Natural killer cell (primary cell): ENCODE data around the gene RSBN1L. TPM values are rescaled to one million over a fixed set of nuclear protein-coding genes. Genes with fewer than 3 reads are reported as not detected.

ENCODE experiments used
- ATAC-seq, 3 donors: fragments of 150-1000 bp in 2 of 3; fragments of 200-7000 bp in 1 of 3; cut with Tn5 transposase; 1 replicate in 1 of 3; 2 replicates in 2 of 3; pipeline ENCODE4 v1.10.0; 2021; ENCODE audit warnings: mild to moderate bottlenecking in 2 of 3, moderate library complexity in 2 of 3
- DNase-seq, 2 donors: peaks; one replicate each; pipeline versions ENCODE4 v3.0.0 to v3.0.0-alpha.2; 2013 to 2021; ENCODE audit warnings: mixed read lengths in 1 of 2
- H3K27ac ChIP-seq: one replicate; pipeline ENCODE4 v1.5.1; 2013; ENCODE audit warnings: mild to moderate bottlenecking, low read length
- H3K27me3 ChIP-seq: one replicate; pipeline ENCODE4 v1.6.1; 2013; ENCODE audit warnings: low read length; ENCODE audit not compliant: control insufficient read depth, insufficient read depth
- H3K36me3 ChIP-seq: one replicate; pipeline ENCODE4 v1.6.1; 2013; ENCODE audit warnings: low read length; ENCODE audit not compliant: control insufficient read depth, insufficient read depth
- H3K4me1 ChIP-seq: one replicate; pipeline ENCODE4 v1.6.1; 2013; ENCODE audit warnings: low read length; ENCODE audit not compliant: control insufficient read depth, insufficient read depth
- H3K4me3 ChIP-seq: one replicate; pipeline ENCODE4 v1.5.1; 2013; ENCODE audit warnings: low read length
- H3K9me3 ChIP-seq: one replicate; pipeline ENCODE4 v1.6.1; 2013; ENCODE audit warnings: low read length; ENCODE audit not compliant: control insufficient read depth, insufficient read depth
- H3K27ac Mint-ChIP-seq, 2 donors: one replicate each; pipeline ENCODE4 v1.8.0; 2022; ENCODE audit warnings: mild to moderate bottlenecking in 2 of 2, mixed read lengths in 2 of 2, moderate library complexity in 1 of 2
- H3K27me3 Mint-ChIP-seq, 2 donors: one replicate each; pipeline ENCODE4 v1.8.0; 2022; ENCODE audit warnings: low read depth in 2 of 2, mixed read lengths in 2 of 2
- H3K36me3 Mint-ChIP-seq: one replicate; pipeline ENCODE4 v1.8.0; 2022; ENCODE audit warnings: mixed read lengths
- H3K4me1 Mint-ChIP-seq, 2 donors: one replicate each; pipeline ENCODE4 v1.8.0; 2022; ENCODE audit warnings: mixed read lengths in 2 of 2
- H3K4me3 Mint-ChIP-seq: one replicate; pipeline ENCODE4 v1.8.0; 2022; ENCODE audit warnings: mild to moderate bottlenecking, moderate library complexity, mixed read lengths
- H3K9me3 Mint-ChIP-seq, 2 donors: one replicate each; pipeline ENCODE4 v1.8.0; 2022; ENCODE audit warnings: mixed read lengths in 2 of 2
- WGBS: methylation state at CpG from one replicate; pipeline ENCODE4 v1.1.7; 2013; ENCODE audit warnings: missing lambda C conversion rate; ENCODE audit not compliant: insufficient coverage; 5-methylcytosine and 5-hydroxymethylcytosine counted together
- intact Hi-C: fragments of 100-400 bp; cut with micrococcal nuclease; formaldehyde crosslinking; loops from one replicate; pipeline ENCODE4 v1.14.2; 2022
- total RNA-seq, 4 donors: library from RNA; stranded (reverse); fragments of 120-200 nt in 1 of 4; gene quantifications; one replicate each; pipeline versions ENCODE4 v1.2.3 to v1.2.4, GENCODE V29; 2013 to 2022
- TF ChIP-seq, protein P1 (sequence below): fragments of 200-600 bp; IDR thresholded peaks from one replicate; pipeline ENCODE4 v1.8.0; 2022; ENCODE audit warnings: antibody characterized with exemption

Gene RSBN1L
- total RNA-seq, 3 donors from 2014 or later (not counting 1 experiment from before 2014, with no cell fraction given): 23.9 to 34.4 (median 33.4) TPM

DNA sequence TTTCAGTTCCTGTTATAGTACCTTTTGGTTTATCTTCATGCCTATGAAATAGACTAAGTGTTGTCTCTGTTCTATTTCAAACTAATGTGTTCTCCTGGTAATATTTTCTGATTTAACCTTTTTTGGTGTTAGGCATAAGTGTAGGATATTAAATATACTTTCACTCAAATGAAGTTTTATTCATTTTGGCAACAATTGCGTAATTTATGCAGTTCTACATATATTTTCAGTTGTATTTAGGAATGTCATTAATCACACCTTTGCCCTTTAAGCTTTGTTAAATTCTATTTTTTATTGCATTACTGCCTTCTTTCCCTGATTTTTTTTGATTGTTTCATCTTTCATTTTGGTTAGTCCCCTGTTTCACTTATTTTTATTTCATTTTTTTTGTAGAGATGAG, 47.3 kb downstream of the RSBN1L start:
- ATAC-seq (no peak), DNase-seq (no peak)
- Histone ChIP-seq H3K36me3 (peaks cover 7% of the 10 kb centered on the region), H3K27me3 (no peaks in the 10 kb centered on the region), H3K27ac (no peak overlapping the region), H3K4me1 (no peaks in the 10 kb centered on the region), H3K9me3 (no peaks in the 10 kb centered on the region), H3K4me3 (no peak overlapping the region)
- Mint-ChIP-seq H3K4me1 (peaks cover 21 to 26% of the 10 kb centered on the region in 2 donors), H3K4me3 (no peak overlapping the region), H3K27ac (peak overlapping the region; percentile 3 to 30), H3K27me3 (no peaks in the 10 kb centered on the region), H3K9me3 (no peaks in the 10 kb centered on the region), H3K36me3 (no peaks in the 10 kb centered on the region)
- intact Hi-C loops: no loop called here
- no CpG with 5 or more reads among the region's 1 CpG for WGBS
- TF ChIP-seq, protein P1, sequence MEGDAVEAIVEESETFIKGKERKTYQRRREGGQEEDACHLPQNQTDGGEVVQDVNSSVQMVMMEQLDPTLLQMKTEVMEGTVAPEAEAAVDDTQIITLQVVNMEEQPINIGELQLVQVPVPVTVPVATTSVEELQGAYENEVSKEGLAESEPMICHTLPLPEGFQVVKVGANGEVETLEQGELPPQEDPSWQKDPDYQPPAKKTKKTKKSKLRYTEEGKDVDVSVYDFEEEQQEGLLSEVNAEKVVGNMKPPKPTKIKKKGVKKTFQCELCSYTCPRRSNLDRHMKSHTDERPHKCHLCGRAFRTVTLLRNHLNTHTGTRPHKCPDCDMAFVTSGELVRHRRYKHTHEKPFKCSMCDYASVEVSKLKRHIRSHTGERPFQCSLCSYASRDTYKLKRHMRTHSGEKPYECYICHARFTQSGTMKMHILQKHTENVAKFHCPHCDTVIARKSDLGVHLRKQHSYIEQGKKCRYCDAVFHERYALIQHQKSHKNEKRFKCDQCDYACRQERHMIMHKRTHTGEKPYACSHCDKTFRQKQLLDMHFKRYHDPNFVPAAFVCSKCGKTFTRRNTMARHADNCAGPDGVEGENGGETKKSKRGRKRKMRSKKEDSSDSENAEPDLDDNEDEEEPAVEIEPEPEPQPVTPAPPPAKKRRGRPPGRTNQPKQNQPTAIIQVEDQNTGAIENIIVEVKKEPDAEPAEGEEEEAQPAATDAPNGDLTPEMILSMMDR: no peak

DNA sequence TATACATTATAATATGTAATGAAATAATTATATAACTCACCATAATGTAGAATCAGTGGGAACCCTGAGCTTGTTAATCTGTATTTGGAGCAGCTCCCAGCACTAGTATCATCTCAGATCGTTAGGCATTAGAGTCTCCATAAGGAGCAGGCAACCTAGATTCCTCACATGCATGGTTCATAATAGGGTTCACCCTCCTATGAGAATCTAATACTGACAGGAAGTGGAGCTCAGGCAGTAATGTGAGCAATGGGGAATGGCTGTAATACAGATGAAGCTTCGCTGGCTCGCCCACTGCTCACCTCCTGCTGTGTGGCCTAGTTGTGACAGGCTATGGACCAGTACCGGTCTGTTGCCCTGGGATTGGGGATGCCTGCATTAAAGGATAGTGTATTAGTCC, 49.5 kb downstream of the RSBN1L start:
- Mint-ChIP-seq H3K9me3 (no peaks in the 10 kb centered on the region), H3K27me3 (no peaks in the 10 kb centered on the region), H3K36me3 (no peaks in the 10 kb centered on the region), H3K4me3 (no peak overlapping the region), H3K4me1 (peaks cover 32% of the 10 kb centered on the region in 2 donors), H3K27ac (peak overlapping the region; percentile 50 to 84)
- Histone ChIP-seq H3K36me3 (peaks cover 15% of the 10 kb centered on the region), H3K9me3 (no peaks in the 10 kb centered on the region), H3K27me3 (no peaks in the 10 kb centered on the region), H3K4me3 (no peak overlapping the region), H3K27ac (no peak overlapping the region), H3K4me1 (no peaks in the 10 kb centered on the region)
- intact Hi-C loops: no loop called here
- no peak for DNase-seq
- WGBS: 91% methylated on average over 4 of the region's 4 CpGs
- no peak for ATAC-seq
- TF ChIP-seq, protein P1: no peak

DNA sequence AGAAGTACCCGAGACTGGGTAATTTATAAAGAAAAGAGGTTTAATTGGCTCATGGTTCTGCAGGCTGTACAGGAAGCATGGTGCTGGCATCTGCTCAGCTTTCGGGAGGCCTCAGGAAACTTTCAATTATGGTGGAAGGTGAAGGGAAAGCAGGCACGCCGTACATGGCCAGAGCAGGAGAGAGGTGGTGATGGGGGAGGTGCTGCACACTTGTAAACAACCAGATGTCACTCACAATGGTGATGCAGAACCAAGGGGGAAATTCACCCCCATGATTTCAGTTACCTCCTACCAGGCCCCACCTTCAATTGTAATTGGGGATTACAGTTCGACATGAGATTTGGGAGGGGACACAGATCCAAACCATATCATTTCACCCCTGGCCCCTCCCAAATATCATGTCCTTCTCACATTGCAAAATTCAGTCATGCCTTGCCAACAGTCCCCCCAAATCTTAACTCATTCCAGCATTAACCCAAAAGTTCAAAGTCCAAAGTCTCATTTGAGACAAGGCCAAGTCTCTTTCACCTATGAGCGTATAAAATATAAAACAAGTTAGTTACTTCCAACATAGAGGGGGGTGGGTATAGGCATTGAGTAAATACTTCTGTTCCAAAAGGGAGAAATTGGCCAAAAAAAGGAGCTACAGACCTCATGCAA, 50.0 kb downstream of the RSBN1L start:
- Mint-ChIP-seq H3K36me3 (no peaks in the 10 kb centered on the region), H3K9me3 (no peaks in the 10 kb centered on the region), H3K4me1 (peaks cover 32% of the 10 kb centered on the region in 2 donors), H3K27me3 (no peaks in the 10 kb centered on the region), H3K27ac (peak overlapping the region; percentile 50 to 84), H3K4me3 (no peak overlapping the region)
- ATAC-seq: no peak
- intact Hi-C loops: no loop called here
- Histone ChIP-seq H3K9me3 (no peaks in the 10 kb centered on the region), H3K27ac (no peak overlapping the region), H3K27me3 (no peaks in the 10 kb centered on the region), H3K36me3 (peaks cover 17% of the 10 kb centered on the region), H3K4me1 (no peaks in the 10 kb centered on the region), H3K4me3 (no peak overlapping the region)
- TF ChIP-seq, protein P1: no peak
- WGBS: 93% methylated on average over 5 of the region's 6 CpGs
- DNase-seq: no peak

DNA sequence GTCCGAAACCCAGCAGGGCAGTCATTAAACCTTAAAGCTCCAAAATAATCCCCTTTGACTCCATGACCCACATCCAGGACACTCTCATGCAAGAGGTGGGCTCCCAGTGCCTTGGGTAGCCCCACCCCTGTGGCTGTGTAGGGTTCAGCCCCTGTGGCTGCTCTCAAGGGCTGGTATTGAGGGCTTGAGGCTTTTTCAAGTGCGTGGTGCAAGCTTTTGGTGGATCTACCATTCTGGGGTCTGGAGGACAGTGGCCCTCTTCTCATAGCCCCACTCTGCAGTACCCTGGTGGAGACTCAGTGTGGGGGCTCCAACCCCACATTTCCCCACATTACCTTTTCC, 50.5 kb downstream of the RSBN1L start:
- Mint-ChIP-seq H3K36me3 (no peaks in the 10 kb centered on the region), H3K9me3 (no peaks in the 10 kb centered on the region), H3K27ac (peak overlapping the region in 1 of 2 donors; percentile 38), H3K4me1 (peaks cover 32% of the 10 kb centered on the region in 2 donors), H3K27me3 (no peaks in the 10 kb centered on the region), H3K4me3 (no peak overlapping the region)
- Histone ChIP-seq H3K9me3 (no peaks in the 10 kb centered on the region), H3K36me3 (peaks cover 17% of the 10 kb centered on the region), H3K4me1 (no peaks in the 10 kb centered on the region), H3K4me3 (no peak overlapping the region), H3K27ac (no peak overlapping the region), H3K27me3 (no peaks in the 10 kb centered on the region)
- DNase-seq: no peak
- TF ChIP-seq, protein P1: no peak
- ATAC-seq: no peak
- WGBS: 100% methylated on average over 2 of the region's 2 CpGs
- intact Hi-C loops: no loop called here
